CD4-positive, CD25-positive, alpha-beta regulatory T cell (primary cell): ENCODE data around the gene ALG14. TPM values are rescaled to one million over a fixed set of nuclear protein-coding genes. Genes with fewer than 3 reads are reported as not detected.
A peak's percentile ranks its signal among the peaks of the same experiment; 100 is the strongest.

Source experiments
- ATAC-seq, 2 donors: fragments of 150-1000 bp; cut with Tn5 transposase; one replicate each; pipeline ENCODE4 v1.10.0; 2021; ENCODE audit warnings: low read depth in 2 of 2, moderate number of reproducible peaks in 2 of 2, moderate library complexity in 1 of 2
- DNase-seq, 3 donors: peaks; one replicate each; pipeline versions ENCODE4 v3.0.0 to v3.0.0-alpha.2; 2012 to 2022; ENCODE audit warnings: mixed read lengths in 1 of 3
- H3K27ac ChIP-seq: one replicate; pipeline ENCODE4 v1.7.0; 2013; ENCODE audit warnings: mild to moderate bottlenecking, low read length; ENCODE audit not compliant: insufficient read depth, poor library complexity, severe bottlenecking
- H3K27me3 ChIP-seq: one replicate; pipeline ENCODE4 v1.7.0; 2013; ENCODE audit warnings: low read length; ENCODE audit not compliant: control insufficient read depth, insufficient read depth
- H3K36me3 ChIP-seq: one replicate; pipeline ENCODE4 v1.7.0; 2013; ENCODE audit warnings: mild to moderate bottlenecking, low read length, moderate library complexity; ENCODE audit not compliant: control insufficient read depth, insufficient read depth
- H3K4me1 ChIP-seq: 2 replicates; pipeline ENCODE4 v1.7.0; 2013; ENCODE audit warnings: mild to moderate bottlenecking, low read length; ENCODE audit not compliant: insufficient read depth, control insufficient read depth, poor library complexity, severe bottlenecking
- H3K4me3 ChIP-seq: one replicate; pipeline ENCODE4 v1.7.0; 2013; ENCODE audit warnings: low read depth, mild to moderate bottlenecking, low read length, moderate library complexity
- H3K9me3 ChIP-seq, 2 experiments: 1 replicate in 1 of 2; 2 replicates in 1 of 2; pipeline ENCODE4 v1.7.0; 2013; ENCODE audit warnings: low read length in 2 of 2, mild to moderate bottlenecking in 1 of 2, moderate library complexity in 1 of 2; ENCODE audit not compliant: control insufficient read depth in 2 of 2
- H3K27ac Mint-ChIP-seq, 3 donors: one replicate each; pipeline ENCODE4 v1.8.0; 2020 to 2022; ENCODE audit warnings: mild to moderate bottlenecking in 3 of 3, mixed read lengths in 3 of 3, moderate library complexity in 2 of 3
- H3K27me3 Mint-ChIP-seq: one replicate; pipeline ENCODE4 v1.8.0; 2022; ENCODE audit warnings: mild to moderate bottlenecking, mixed read lengths
- H3K36me3 Mint-ChIP-seq: one replicate; pipeline ENCODE4 v1.8.0; 2020; ENCODE audit warnings: mixed read lengths
- H3K4me1 Mint-ChIP-seq, 4 donors: one replicate each; pipeline ENCODE4 v1.8.0; 2020 to 2022; ENCODE audit warnings: mixed read lengths in 4 of 4, mild to moderate bottlenecking in 1 of 4
- H3K4me3 Mint-ChIP-seq, 4 donors: one replicate each; pipeline ENCODE4 v1.8.0; 2020 to 2022; ENCODE audit warnings: mild to moderate bottlenecking in 4 of 4, mixed read lengths in 4 of 4, moderate library complexity in 3 of 4
- H3K9me3 Mint-ChIP-seq, 7 donors: one replicate each; pipeline ENCODE4 v1.8.0; 2020 to 2022; ENCODE audit warnings: mixed read lengths in 7 of 7, mild to moderate bottlenecking in 3 of 7, moderate library complexity in 2 of 7
- polyA plus RNA-seq, 4 donors: library from polyadenylated mRNA; unstranded; fragments of 300-500 nt; fragmentation: Illumina TruSeq; gene quantifications; one replicate each; pipeline ENCODE4 v1.2.3, GENCODE V29; 2021
- total RNA-seq: library from RNA; stranded (reverse); gene quantifications from one replicate; pipeline ENCODE4 v1.2.3, GENCODE V29; 2022

ALG14 gene
- total and polyA plus RNA-seq, 5 donors from 2014 or later = 1.2 to 11.0 (median 5.7) TPM

GRCh38 chr1:94988356-94988755 is 84.4 kb downstream of the ALG14 start:
- no peak overlapping the region for H3K4me3 ChIP-seq
- Mint-ChIP-seq H3K4me3 (no peak overlapping the region), H3K4me1 (peaks cover 0 to 4% (median 0%) of the 10 kb centered on the region in 4 donors), H3K27me3 (no peaks in the 10 kb centered on the region), H3K27ac (no peak overlapping the region), H3K36me3 (peaks cover 14% of the 10 kb centered on the region), H3K9me3 (peaks cover 0 to 1% (median 0%) of the 10 kb centered on the region in 7 donors)
- H3K27me3 ChIP-seq = no peaks in the 10 kb centered on the region
- no peak for DNase-seq
- no peaks in the 10 kb centered on the region for H3K36me3 ChIP-seq
- H3K4me1 ChIP-seq = no peaks in the 10 kb centered on the region
- H3K9me3 ChIP-seq = no peaks in the 10 kb centered on the region
- H3K27ac ChIP-seq = no peak overlapping the region
- no peak for ATAC-seq

GRCh38 chr1:94986783-94987182 is 86.0 kb downstream of the ALG14 start:
- Mint-ChIP-seq H3K27me3 (no peaks in the 10 kb centered on the region), H3K4me1 (peaks cover 0 to 4% (median 0%) of the 10 kb centered on the region in 4 donors), H3K36me3 (peaks cover 20% of the 10 kb centered on the region), H3K4me3 (no peak overlapping the region), H3K27ac (no peak overlapping the region), H3K9me3 (peaks cover 0 to 1% (median 0%) of the 10 kb centered on the region in 7 donors)
- no peak overlapping the region for H3K27ac ChIP-seq
- no peaks in the 10 kb centered on the region for H3K27me3 ChIP-seq
- H3K4me3 ChIP-seq = no peak overlapping the region
- H3K4me1 ChIP-seq = no peaks in the 10 kb centered on the region
- DNase-seq = no peak
- no peak for ATAC-seq
- H3K36me3 ChIP-seq = no peaks in the 10 kb centered on the region
- no peaks in the 10 kb centered on the region for H3K9me3 ChIP-seq

GRCh38 chr1:94983171-94983739 is 89.5 kb downstream of the ALG14 start:
- no peak overlapping the region for H3K4me3 ChIP-seq
- Mint-ChIP-seq H3K36me3 (peaks cover 11% of the 10 kb centered on the region), H3K4me1 (peaks cover 0 to 8% (median 5%) of the 10 kb centered on the region in 4 donors), H3K9me3 (no peaks in the 10 kb centered on the region), H3K4me3 (no peak overlapping the region), H3K27ac (peak overlapping the region in 1 of 3 donors; percentile 14), H3K27me3 (no peaks in the 10 kb centered on the region)
- H3K27ac ChIP-seq = no peak overlapping the region
- no peaks in the 10 kb centered on the region for H3K36me3 ChIP-seq
- no peaks in the 10 kb centered on the region for H3K9me3 ChIP-seq
- DNase-seq (no peak), ATAC-seq (no peak)
- H3K4me1 ChIP-seq = no peaks in the 10 kb centered on the region
- no peaks in the 10 kb centered on the region for H3K27me3 ChIP-seq

- H3K4me3 Mint-ChIP-seq = no peak overlapping the region
- ATAC-seq = no peak
- no peaks in the 10 kb centered on the region for H3K4me1 ChIP-seq
Measured at GRCh38 chr1:94982398-94982797, 90.4 kb downstream of the ALG14 start.

GRCh38 chr1:94981575-94981973 is 91.2 kb downstream of the ALG14 start:
- Histone ChIP-seq H3K27me3 (no peaks in the 10 kb centered on the region), H3K27ac (no peak overlapping the region), H3K36me3 (no peaks in the 10 kb centered on the region), H3K4me1 (no peaks in the 10 kb centered on the region), H3K9me3 (no peaks in the 10 kb centered on the region), H3K4me3 (no peak overlapping the region)
- Mint-ChIP-seq H3K36me3 (peaks cover 6% of the 10 kb centered on the region), H3K27me3 (no peaks in the 10 kb centered on the region), H3K4me3 (no peak overlapping the region), H3K27ac (peak overlapping the region in 1 of 3 donors; percentile 55), H3K9me3 (no peaks in the 10 kb centered on the region), H3K4me1 (peaks cover 0 to 8% (median 3%) of the 10 kb centered on the region in 4 donors)
- ATAC-seq (no peak), DNase-seq (no peak)

More at GRCh38 chr1:94982398-94982797, 90.4 kb downstream of the ALG14 start:
- no peaks in the 10 kb centered on the region for H3K9me3 ChIP-seq
- H3K36me3 ChIP-seq = no peaks in the 10 kb centered on the region
- no peaks in the 10 kb centered on the region for H3K9me3 Mint-ChIP-seq
- no peak for DNase-seq
- no peaks in the 10 kb centered on the region for H3K27me3 Mint-ChIP-seq
- peaks cover 0 to 8% (median 3%) of the 10 kb centered on the region in 4 donors for H3K4me1 Mint-ChIP-seq
- no peaks in the 10 kb centered on the region for H3K27me3 ChIP-seq
- H3K4me3 ChIP-seq = no peak overlapping the region
- peaks cover 6% of the 10 kb centered on the region for H3K36me3 Mint-ChIP-seq
- H3K27ac Mint-ChIP-seq = no peak overlapping the region
- H3K27ac ChIP-seq = no peak overlapping the region

GRCh38 chr1:94980582-94981574 is 91.9 kb downstream of the ALG14 start:
- Histone ChIP-seq H3K4me3 (no peak overlapping the region), H3K4me1 (no peaks in the 10 kb centered on the region), H3K27me3 (no peaks in the 10 kb centered on the region), H3K9me3 (no peaks in the 10 kb centered on the region), H3K27ac (no peak overlapping the region), H3K36me3 (no peaks in the 10 kb centered on the region)
- DNase-seq (no peak), ATAC-seq (no peak)
- no peaks in the 10 kb centered on the region for H3K9me3 Mint-ChIP-seq
- peak overlapping the region in 2 of 3 donors; percentile 32 to 69 for H3K27ac Mint-ChIP-seq
- H3K27me3 Mint-ChIP-seq = no peaks in the 10 kb centered on the region
- H3K36me3 Mint-ChIP-seq = peaks cover 6% of the 10 kb centered on the region
- no peak overlapping the region for H3K4me3 Mint-ChIP-seq
- peaks cover 0 to 8% (median 3%) of the 10 kb centered on the region in 4 donors for H3K4me1 Mint-ChIP-seq

- no peak for DNase-seq
- no peak overlapping the region for H3K27ac ChIP-seq
Measured at GRCh38 chr1:94979656-94980581, 92.8 kb downstream of the ALG14 start.

More at GRCh38 chr1:94979656-94980581, 92.8 kb downstream of the ALG14 start:
- H3K4me1 Mint-ChIP-seq = peaks cover 0 to 8% (median 3%) of the 10 kb centered on the region in 4 donors
- no peaks in the 10 kb centered on the region for H3K9me3 Mint-ChIP-seq
- H3K27ac Mint-ChIP-seq = peak overlapping the region in 2 of 3 donors; percentile 32 to 69
- ATAC-seq = no peak
- Histone ChIP-seq H3K4me3 (no peak overlapping the region), H3K4me1 (no peaks in the 10 kb centered on the region), H3K27me3 (no peaks in the 10 kb centered on the region), H3K9me3 (no peaks in the 10 kb centered on the region), H3K36me3 (no peaks in the 10 kb centered on the region)
- H3K4me3 Mint-ChIP-seq = no peak overlapping the region
- no peaks in the 10 kb centered on the region for H3K27me3 Mint-ChIP-seq
- peaks cover 6% of the 10 kb centered on the region for H3K36me3 Mint-ChIP-seq
